GM23338 (cell line): ENCODE results near the gene CEND1. TPM values are rescaled to one million over a fixed set of nuclear protein-coding genes. Genes with fewer than 3 reads are reported as not detected.

Source experiments
- ATAC-seq: fragments of 200-7000 bp; cut with Tn5 transposase; 3 replicates; pipeline ENCODE4 v1.9.1; 2020
- DNase-seq: peaks from one replicate; pipeline ENCODE4 v3.0.0-alpha.2; 2015; ENCODE audit warnings: low spot score
- H2AFZ ChIP-seq: fragments of 200-600 bp; sonication (generic); 2 replicates; pipeline ENCODE4 v1.8.0; 2016; ENCODE audit warnings: antibody characterized with exemption, mild to moderate bottlenecking, moderate library complexity
- H3F3A ChIP-seq: fragments of 200-600 bp; sonication (generic); replicated peaks from 2 replicates; pipeline ENCODE4 v1.8.0; 2017; ENCODE audit warnings: antibody characterized with exemption, mixed run types, low read depth
- H3K27ac ChIP-seq: fragments of 200-600 bp; sonication (generic); 2 replicates; pipeline ENCODE4 v1.6.1; 2016; ENCODE audit warnings: low read depth
- H3K27me3 ChIP-seq: fragments of 200-600 bp; sonication (generic); 2 replicates; pipeline ENCODE4 v1.8.0; 2016; ENCODE audit warnings: mild to moderate bottlenecking, mixed run types, moderate library complexity; ENCODE audit not compliant: insufficient read depth
- H3K36me3 ChIP-seq: fragments of 200-600 bp; sonication (generic); 2 replicates; pipeline ENCODE4 v1.8.0; 2016; ENCODE audit warnings: mild to moderate bottlenecking; ENCODE audit not compliant: insufficient read depth
- H3K4me1 ChIP-seq: fragments of 200-600 bp; sonication (generic); 2 replicates; pipeline ENCODE4 v1.8.0; 2016; ENCODE audit warnings: mild to moderate bottlenecking, moderate library complexity; ENCODE audit not compliant: insufficient read depth
- H3K4me2 ChIP-seq: fragments of 200-600 bp; sonication (generic); 2 replicates; pipeline ENCODE4 v1.7.1; 2017; ENCODE audit warnings: mixed run types
- H3K4me3 ChIP-seq: fragments of 200-600 bp; sonication (generic); 2 replicates; pipeline ENCODE4 v1.6.1; 2016; ENCODE audit warnings: mixed run types
- H3K79me2 ChIP-seq: fragments of 200-600 bp; sonication (generic); replicated peaks from 2 replicates; pipeline ENCODE4 v1.8.0; 2017; ENCODE audit warnings: mild to moderate bottlenecking; ENCODE audit not compliant: insufficient read depth
- H3K9me2 ChIP-seq: fragments of 200-600 bp; sonication (generic); 2 replicates; pipeline ENCODE4 v1.8.0; 2017; ENCODE audit not compliant: insufficient read depth
- H4K20me1 ChIP-seq: fragments of 200-600 bp; sonication (generic); replicated peaks from 2 replicates; pipeline ENCODE4 v1.8.0; 2017; ENCODE audit warnings: mild to moderate bottlenecking; ENCODE audit not compliant: insufficient read depth
- H3K27ac Mint-ChIP-seq: 2 replicates; pipeline ENCODE4 v1.8.0; 2020; ENCODE audit warnings: inconsistent platforms, mild to moderate bottlenecking, moderate library complexity, mixed read lengths
- H3K27me3 Mint-ChIP-seq: 3 replicates; pipeline ENCODE4 v1.8.0; 2022; ENCODE audit warnings: low read depth, mild to moderate bottlenecking, moderate library complexity, mixed read lengths, inconsistent platforms; ENCODE audit not compliant: insufficient read depth, poor library complexity
- H3K36me3 Mint-ChIP-seq: 3 replicates; pipeline ENCODE4 v1.8.0; 2021; ENCODE audit warnings: low read depth, mild to moderate bottlenecking, inconsistent platforms, moderate library complexity, mixed read lengths
- H3K4me1 Mint-ChIP-seq: 3 replicates; pipeline ENCODE4 v1.8.0; 2020; ENCODE audit warnings: mild to moderate bottlenecking, inconsistent platforms, mixed read lengths
- H3K4me3 Mint-ChIP-seq: 3 replicates; pipeline ENCODE4 v1.8.0; 2021; ENCODE audit warnings: moderate library complexity, mild to moderate bottlenecking, inconsistent platforms, mixed read lengths
- H3K9me3 Mint-ChIP-seq: 3 replicates; pipeline ENCODE4 v1.8.0; 2020; ENCODE audit warnings: moderate library complexity, mild to moderate bottlenecking, inconsistent platforms, mixed read lengths
- JUNB ChIP-seq: IDR thresholded peaks from one replicate; pipeline ENCODE4 v1.6.1; 2016; ENCODE audit warnings: antibody characterized with exemption; ENCODE audit not compliant: unreplicated experiment
- POLR2AphosphoS5 ChIP-seq: IDR thresholded peaks from 2 replicates; pipeline ENCODE4 v1.6.1; 2016; ENCODE audit warnings: antibody characterized with exemption, low read depth
- polyA plus RNA-seq: library from polyadenylated mRNA; unstranded; fragments of >200 nt; fragmentation: Nextera tagmentation; extraction: Ambion mirVana; gene quantifications from 2 replicates; pipeline ENCODE4 v1.2.1, GENCODE V29; 2016
- total RNA-seq: library from RNA; depleted of rRNA; stranded (reverse); fragments of >200 nt; shearing (Covaris generic); gene quantifications from 2 replicates; pipeline ENCODE4 v1.2.3, GENCODE V29; 2014
- TF ChIP-seq, protein P1 (sequence below): IDR thresholded peaks from one replicate; pipeline ENCODE4 v1.6.1; 2018; ENCODE audit warnings: antibody characterized with exemption; ENCODE audit not compliant: unreplicated experiment

The CEND1 gene
- total and polyA plus RNA-seq, 2 experiments from 2014 or later, result 4.8 to 5.5 TPM

DNA sequence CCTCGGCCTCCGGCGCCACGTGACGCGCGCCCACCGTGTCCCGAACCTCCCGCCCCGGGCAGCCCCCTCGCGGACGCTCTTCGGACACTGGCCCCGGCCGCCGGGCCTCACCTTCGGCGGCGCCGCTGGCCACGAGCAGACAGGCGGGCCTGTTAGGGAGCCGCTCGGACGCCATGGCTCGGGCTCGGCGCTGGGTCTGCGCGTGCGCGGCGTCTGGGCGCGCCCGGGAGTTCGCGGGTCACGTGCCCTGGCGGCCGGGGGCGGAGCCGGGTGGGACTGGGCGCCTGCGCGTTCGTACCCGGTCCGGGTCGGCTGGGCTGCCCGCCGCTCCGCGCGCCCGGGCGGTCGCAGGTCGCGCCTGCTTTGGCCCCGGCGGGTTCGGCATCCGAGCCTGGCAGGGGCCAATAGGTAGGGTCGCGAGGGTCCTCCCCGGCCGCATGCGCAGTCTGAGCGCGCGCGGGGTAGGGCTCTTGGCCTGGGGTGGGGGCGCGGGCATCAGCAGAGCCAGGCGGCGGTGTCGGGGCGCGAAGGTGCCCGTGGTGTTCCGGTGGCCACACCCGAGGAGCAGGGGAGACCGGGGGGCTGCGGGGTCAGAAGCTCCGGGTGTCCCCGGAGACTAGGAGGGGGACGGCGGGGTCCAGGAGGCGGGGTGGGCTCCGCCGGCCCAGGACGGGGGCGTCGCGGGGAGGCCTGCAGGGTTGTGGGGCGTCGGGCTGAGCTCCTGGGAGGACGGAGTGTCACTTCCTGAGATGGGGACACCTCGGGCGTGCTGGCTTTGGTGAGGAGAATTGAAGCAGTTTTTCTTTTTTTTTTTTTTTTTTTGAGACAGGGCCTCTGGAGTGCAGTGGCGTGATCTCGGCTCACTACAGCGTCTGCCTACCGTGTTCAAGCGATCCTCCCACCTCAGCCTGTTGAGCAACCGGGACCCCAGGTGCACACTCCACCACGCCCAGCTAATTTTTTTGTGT is 12.3 kb downstream of the CEND1 start, which contains the start of gene GATD1:
Gene GATD1 (minus strand): TSS at position 200 of the 968 bp plus-strand sequence. CDS start 25 bp downstream, at position 175.
- TF ChIP-seq POLR2AphosphoS5, result peak; percentile 86
- TF ChIP-seq, protein P1, sequence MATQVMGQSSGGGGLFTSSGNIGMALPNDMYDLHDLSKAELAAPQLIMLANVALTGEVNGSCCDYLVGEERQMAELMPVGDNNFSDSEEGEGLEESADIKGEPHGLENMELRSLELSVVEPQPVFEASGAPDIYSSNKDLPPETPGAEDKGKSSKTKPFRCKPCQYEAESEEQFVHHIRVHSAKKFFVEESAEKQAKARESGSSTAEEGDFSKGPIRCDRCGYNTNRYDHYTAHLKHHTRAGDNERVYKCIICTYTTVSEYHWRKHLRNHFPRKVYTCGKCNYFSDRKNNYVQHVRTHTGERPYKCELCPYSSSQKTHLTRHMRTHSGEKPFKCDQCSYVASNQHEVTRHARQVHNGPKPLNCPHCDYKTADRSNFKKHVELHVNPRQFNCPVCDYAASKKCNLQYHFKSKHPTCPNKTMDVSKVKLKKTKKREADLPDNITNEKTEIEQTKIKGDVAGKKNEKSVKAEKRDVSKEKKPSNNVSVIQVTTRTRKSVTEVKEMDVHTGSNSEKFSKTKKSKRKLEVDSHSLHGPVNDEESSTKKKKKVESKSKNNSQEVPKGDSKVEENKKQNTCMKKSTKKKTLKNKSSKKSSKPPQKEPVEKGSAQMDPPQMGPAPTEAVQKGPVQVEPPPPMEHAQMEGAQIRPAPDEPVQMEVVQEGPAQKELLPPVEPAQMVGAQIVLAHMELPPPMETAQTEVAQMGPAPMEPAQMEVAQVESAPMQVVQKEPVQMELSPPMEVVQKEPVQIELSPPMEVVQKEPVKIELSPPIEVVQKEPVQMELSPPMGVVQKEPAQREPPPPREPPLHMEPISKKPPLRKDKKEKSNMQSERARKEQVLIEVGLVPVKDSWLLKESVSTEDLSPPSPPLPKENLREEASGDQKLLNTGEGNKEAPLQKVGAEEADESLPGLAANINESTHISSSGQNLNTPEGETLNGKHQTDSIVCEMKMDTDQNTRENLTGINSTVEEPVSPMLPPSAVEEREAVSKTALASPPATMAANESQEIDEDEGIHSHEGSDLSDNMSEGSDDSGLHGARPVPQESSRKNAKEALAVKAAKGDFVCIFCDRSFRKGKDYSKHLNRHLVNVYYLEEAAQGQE, result no peak
- H4K20me1 ChIP-seq, result peaks cover 30% of the 10 kb centered on the region
- Mint-ChIP-seq H3K27me3 (peaks cover 16% of the 10 kb centered on the region), H3K9me3 (no peaks in the 10 kb centered on the region), H3K36me3 (peaks cover 11% of the 10 kb centered on the region), H3K4me3 (peak within 1 kb of the TSS; percentile 87), H3K4me1 (peaks cover 19% of the 10 kb centered on the region), H3K27ac (peak within 1 kb of the TSS; percentile 82)
- peak within 1 kb of the TSS; percentile 87 for H3K4me3 ChIP-seq
- peak within 1 kb of the TSS; percentile 78; the same call in 1 of the 2 replicates for H2AFZ ChIP-seq
- H3K4me2 ChIP-seq, result peak within 1 kb of the TSS; percentile 90
- H3K9me2 ChIP-seq, result no peaks in the 10 kb centered on the region
- DNase-seq (peak; percentile 93), ATAC-seq (peak; percentile 63)
- H3F3A ChIP-seq, result peaks cover 6% of the 10 kb centered on the region; the same call in 1 of the 2 replicates
- peaks cover 43% of the 10 kb centered on the region for H3K79me2 ChIP-seq
- H3K36me3 ChIP-seq, result no peaks in the 10 kb centered on the region; the same call in 1 of the 2 replicates
- peaks cover 11% of the 10 kb centered on the region; the same call in 1 of the 2 replicates for H3K4me1 ChIP-seq
- H3K27ac ChIP-seq, result no peak within 1 kb of the TSS
- no peaks in the 10 kb centered on the region for H3K27me3 ChIP-seq

DNA sequence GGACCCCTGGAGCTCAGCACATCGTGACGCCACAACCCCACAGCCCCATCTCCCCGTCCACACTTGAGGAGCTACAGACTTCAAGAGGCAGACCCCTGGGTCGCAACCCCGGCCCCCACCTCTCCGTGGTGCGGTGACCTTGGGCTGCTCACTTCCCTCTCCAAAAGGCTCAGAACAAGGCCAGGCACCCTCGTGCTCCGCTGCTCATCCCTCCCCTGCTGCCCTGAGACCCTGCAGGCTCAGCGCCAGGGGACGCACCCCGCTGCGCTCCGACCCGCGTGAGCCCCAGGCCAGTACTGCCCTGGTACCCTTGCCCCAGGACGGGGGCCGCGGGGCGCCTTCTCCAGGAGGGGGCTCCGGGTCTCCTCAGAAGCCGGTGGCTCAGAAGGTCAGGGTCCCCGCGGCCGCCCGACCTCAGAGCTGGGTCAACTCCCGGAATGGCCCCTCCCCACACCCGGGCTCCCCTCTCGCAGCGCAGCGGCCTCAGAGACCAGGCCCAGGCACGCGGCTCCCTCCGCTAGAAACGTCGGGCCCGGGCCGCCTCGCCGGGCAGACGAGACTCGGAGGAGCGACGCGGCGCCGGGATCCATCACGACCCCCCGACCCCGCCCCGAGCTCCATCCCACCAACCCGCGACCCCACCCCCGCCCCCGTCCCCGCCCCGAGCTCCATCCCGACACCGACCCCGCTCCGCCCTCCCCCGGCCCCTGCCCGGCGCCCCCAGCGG is 13.2 kb downstream of the CEND1 start:
- H3K4me3 ChIP-seq, result peak overlapping the region; percentile 87
- Mint-ChIP-seq H3K36me3 (peaks cover 11% of the 10 kb centered on the region), H3K27me3 (peaks cover 16% of the 10 kb centered on the region), H3K9me3 (no peaks in the 10 kb centered on the region), H3K4me3 (peak overlapping the region; percentile 87), H3K27ac (peak overlapping the region; percentile 82), H3K4me1 (peaks cover 19% of the 10 kb centered on the region)
- peak; percentile 58; the same call in 1 of the 2 replicates for TF ChIP-seq POLR2AphosphoS5
- no peak for TF ChIP-seq JUNB
- H2AFZ ChIP-seq, result no peak overlapping the region
- H3K27me3 ChIP-seq, result no peaks in the 10 kb centered on the region
- DNase-seq (peak; percentile 89), ATAC-seq (peak; percentile 59)
- no peak overlapping the region for H3K27ac ChIP-seq
- no peaks in the 10 kb centered on the region for H3K9me2 ChIP-seq
- H3K36me3 ChIP-seq, result no peaks in the 10 kb centered on the region; the same call in 1 of the 2 replicates
- peaks cover 43% of the 10 kb centered on the region for H3K79me2 ChIP-seq
- H4K20me1 ChIP-seq, result peaks cover 30% of the 10 kb centered on the region
- peaks cover 4% of the 10 kb centered on the region; the same call in 1 of the 2 replicates for H3F3A ChIP-seq
- peak overlapping the region; percentile 90 for H3K4me2 ChIP-seq
- peaks cover 11% of the 10 kb centered on the region; the same call in 1 of the 2 replicates for H3K4me1 ChIP-seq
